Kidney (tissue), 14 donors: Measurements from ENCODE around the gene NRAS. TPM values are rescaled to one million over a fixed set of nuclear protein-coding genes. Genes with fewer than 3 reads are reported as not detected.

ENCODE experiments used
- DNase-seq, 5 donors: peaks; one replicate each; pipeline ENCODE4 v3.0.0-alpha.2; 2013 to 2020
- FAIRE-seq: peaks from 2 replicates; lab custom pipeline; 2012; peaks lifted over from hg19 to GRCh38; lab: Jason Lieb, UNC
- H3K27ac ChIP-seq, 2 donors: one replicate each; pipeline ENCODE4 v1.7.0; 2013; ENCODE audit warnings: low read depth in 2 of 2, low read length in 2 of 2, inconsistent platforms in 1 of 2
- H3K27me3 ChIP-seq: one replicate; pipeline ENCODE4 v1.7.1; 2013; ENCODE audit warnings: low read length, inconsistent platforms; ENCODE audit not compliant: control insufficient read depth, insufficient read depth
- H3K36me3 ChIP-seq, 3 donors: one replicate each; pipeline versions ENCODE4 v1.7.0 to v1.7.1; 2013; ENCODE audit warnings: low read length in 3 of 3, control low read depth in 1 of 3, inconsistent platforms in 1 of 3; ENCODE audit not compliant: insufficient read depth in 3 of 3, control insufficient read depth in 2 of 3
- H3K4me1 ChIP-seq, 3 donors: one replicate each; pipeline versions ENCODE4 v1.7.0 to v1.7.1; 2013; ENCODE audit warnings: low read length in 3 of 3, inconsistent platforms in 1 of 3, low read depth in 1 of 3; ENCODE audit not compliant: control insufficient read depth in 2 of 3, insufficient read depth in 2 of 3
- H3K4me3 ChIP-seq, 3 donors: one replicate each; pipeline versions ENCODE4 v1.7.0 to v1.8.1; 2013; ENCODE audit warnings: low read length in 3 of 3, control low read depth in 1 of 3, inconsistent platforms in 1 of 3
- H3K9ac ChIP-seq, 3 donors: one replicate each; pipeline versions ENCODE4 v1.7.0 to v1.7.1; 2013; ENCODE audit warnings: low read length in 3 of 3, control low read depth in 1 of 3, inconsistent platforms in 1 of 3
- H3K9me3 ChIP-seq, 3 donors: one replicate each; pipeline versions ENCODE4 v1.7.0 to v1.7.1; 2013; ENCODE audit warnings: low read length in 3 of 3, control low read depth in 1 of 3, inconsistent platforms in 1 of 3; ENCODE audit not compliant: control insufficient read depth in 2 of 3, insufficient read depth in 1 of 3
- CTCF ChIP-seq: IDR thresholded peaks from 3 replicates; pipeline ENCODE4 v1.5.1; 2012; ENCODE audit warnings: mild to moderate bottlenecking, moderate library complexity, borderline replicate concordance; ENCODE audit not compliant: insufficient read depth; ENCODE audit errors: extremely low read depth
- intact Hi-C: fragments of 100-400 bp; cut with DNase I; formaldehyde crosslinking; loops from one replicate; pipeline ENCODE4 v1.11.1; 2022
- polyA plus RNA-seq: library from polyadenylated mRNA; stranded (reverse); fragments of 350-450 nt; fragmentation: Illumina TruSeq; extraction: RNeasy Lipid Tissue Mini Kit (QIAGEN cat#74804); gene quantifications from one replicate; pipeline ENCODE4 v1.2.3, GENCODE V29; 2014; ENCODE audit warnings: low read depth, low replicate concordance; ENCODE audit not compliant: insufficient read depth
- total RNA-seq: library from RNA; stranded (reverse); fragmentation: NEBNext Ultra II Directional; extraction: Animal tissue kit (Norgen Biotek cat#: 25700); gene quantifications from one replicate; pipeline ENCODE4 v1.2.1, GENCODE V29; 2021
- donor health status: control.
- donor health status: control.
- donor health status: control.
- donor health status: control.
- donor health status: control.
- donor health status: DM: yes; HTN: yes; CAD: no.
- donor health status: Normal renal cell carcinoma (clear cell type).

The NRAS gene
- total and polyA plus RNA-seq, 2 donors from 2014 or later = 13.3 to 35.2 TPM

DNA sequence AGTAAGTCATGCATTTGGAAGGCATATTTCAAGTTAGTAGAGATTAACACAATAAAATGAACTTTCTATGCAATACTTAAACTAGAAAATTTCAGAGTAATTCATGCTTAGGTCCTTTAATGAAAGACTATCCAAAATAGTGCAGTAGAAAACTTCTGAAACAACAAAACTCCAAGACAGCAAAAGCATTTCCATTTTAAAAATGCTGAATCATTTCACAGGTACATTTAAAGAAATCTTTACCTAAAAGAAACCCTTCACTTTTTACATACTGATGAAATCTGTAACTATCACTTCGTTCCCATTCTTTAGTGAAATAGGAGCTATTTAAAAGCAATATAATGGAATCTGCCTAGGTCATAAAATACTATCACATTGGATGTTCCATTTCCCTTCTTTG, 23.8 kb upstream of the NRAS start:
- no peak for FAIRE-seq
- intact Hi-C loops = no loop called here

GRCh38 chr1:114737314-114737849, 20.8 kb upstream of the NRAS start:
- H3K27me3 ChIP-seq = no peaks in the 10 kb centered on the region
- no peak for FAIRE-seq
- no peak overlapping the region for H3K27ac ChIP-seq
- no peak overlapping the region for H3K9ac ChIP-seq
- H3K4me1 ChIP-seq = peaks cover 0 to 2% (median 0%) of the 10 kb centered on the region in 3 donors
- peaks cover 16 to 60% (median 23%) of the 10 kb centered on the region in 3 donors for H3K36me3 ChIP-seq
- no peak for DNase-seq
- intact Hi-C loops = no loop called here
- no peaks in the 10 kb centered on the region for H3K9me3 ChIP-seq
- H3K4me3 ChIP-seq = no peak overlapping the region
- TF ChIP-seq CTCF = no peak

More for the DNA sequence above, 23.8 kb upstream of the NRAS start:
- H3K27ac ChIP-seq = no peak overlapping the region
- DNase-seq = no peak
- no peak overlapping the region for H3K9ac ChIP-seq
- H3K4me1 ChIP-seq = peaks cover 0 to 2% (median 0%) of the 10 kb centered on the region in 3 donors
- no peak for TF ChIP-seq CTCF
- H3K4me3 ChIP-seq = no peak overlapping the region
- no peaks in the 10 kb centered on the region for H3K27me3 ChIP-seq
- no peaks in the 10 kb centered on the region for H3K9me3 ChIP-seq
- H3K36me3 ChIP-seq = peaks cover 11 to 35% (median 14%) of the 10 kb centered on the region in 3 donors

GRCh38 chr1:114735479-114735878, 18.9 kb upstream of the NRAS start:
- intact Hi-C loops = no loop called here
- no peak for TF ChIP-seq CTCF

DNA sequence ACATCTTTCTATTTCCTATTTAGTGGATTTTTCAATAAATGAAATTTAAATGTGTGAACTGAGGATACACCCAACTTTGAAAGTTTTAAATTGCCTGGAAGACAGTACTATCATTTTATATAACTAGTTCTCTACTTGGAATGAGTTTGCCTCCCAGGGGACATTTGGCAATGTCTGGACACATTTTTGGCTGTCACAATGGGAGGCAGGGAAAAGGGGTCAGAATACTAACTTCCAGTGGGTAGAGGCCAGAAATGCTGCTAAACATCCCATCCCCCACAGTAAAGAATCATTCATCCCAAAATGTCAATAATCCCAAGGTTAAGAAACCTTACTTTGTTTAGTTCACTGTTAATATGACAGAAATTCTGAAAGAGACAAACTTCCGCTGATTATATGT, 13.2 kb upstream of the NRAS start:
- H3K36me3 ChIP-seq = peaks cover 24 to 55% (median 38%) of the 10 kb centered on the region in 3 donors
- no peak for FAIRE-seq
- H3K27ac ChIP-seq = no peak overlapping the region
- no peaks in the 10 kb centered on the region for H3K9me3 ChIP-seq
- H3K9ac ChIP-seq = no peak overlapping the region
- TF ChIP-seq CTCF = no peak
- no peaks in the 10 kb centered on the region for H3K4me1 ChIP-seq
- intact Hi-C loops = no loop called here
- no peaks in the 10 kb centered on the region for H3K27me3 ChIP-seq
- no peak for DNase-seq
- H3K4me3 ChIP-seq = no peak overlapping the region

More at GRCh38 chr1:114735479-114735878, 18.9 kb upstream of the NRAS start:
- no peak for FAIRE-seq
- no peaks in the 10 kb centered on the region for H3K27me3 ChIP-seq
- no peaks in the 10 kb centered on the region for H3K4me1 ChIP-seq
- H3K36me3 ChIP-seq = peaks cover 20 to 72% (median 33%) of the 10 kb centered on the region in 3 donors
- no peaks in the 10 kb centered on the region for H3K9me3 ChIP-seq
- no peak overlapping the region for H3K27ac ChIP-seq
- no peak for DNase-seq
- no peak overlapping the region for H3K9ac ChIP-seq
- H3K4me3 ChIP-seq = no peak overlapping the region
